Measurements from ENCODE around the gene ASPDH. TPM values are rescaled to one million over a fixed set of nuclear protein-coding genes. Genes with fewer than 3 reads are reported as not detected.

Gene ASPDH
- total and polyA plus RNA-seq, 2 of the 13 experiments (the other 11 are each of a cell fraction or from before 2014, with no cell fraction given), result 2.2 to 3.3 TPM

GRCh38 chr19:50478901-50479715, 34.6 kb downstream of the ASPDH start (continued):
- TF ChIP-seq HNF1B (CRISPR knock-in tag; IDR thresholded peaks at IDR 0.05), result no peak
- TF ChIP-seq NR2F6 (IDR thresholded peaks at IDR 0.05), result no peak
- peak; percentile 52; the same call in 1 of the 2 replicates for TF ChIP-seq NR2F6 (CRISPR knock-in tag; IDR thresholded peaks at IDR 0.05)
- peak; percentile 14; the same call in 1 of the 2 replicates for TF ChIP-seq FOSL2 (CRISPR knock-in tag; IDR thresholded peaks at IDR 0.05)
- 0 out of 2 replicates have a peak, but pooled peaks have one; percentile 28 for TF ChIP-seq GATAD2A (CRISPR knock-in tag; IDR thresholded peaks at IDR 0.05)

GRCh38 chr19:50477751-50478515, 35.8 kb downstream of the ASPDH start:
- Histone ChIP-seq H3K36me3 (replicated peaks in 1 of 2; ENCODE audit: control insufficient read depth in 1 of 2, insufficient read depth in 2 of 2, low read length in 2 of 2) (no peaks in the 10 kb centered on the region), H3K4me2 (ENCODE audit: low read depth, low read length) (no peak overlapping the region), H3K9me3 (ENCODE audit: low read length) (no peaks in the 10 kb centered on the region), H3K27ac (ENCODE audit: extremely low read length, insufficient read depth, low read length) (no peak overlapping the region), H3K79me2 (ENCODE audit: insufficient read depth, low read length) (no peaks in the 10 kb centered on the region), H4K20me1 (ENCODE audit: insufficient read depth, low read length) (no peaks in the 10 kb centered on the region), H3K4me1 (ENCODE audit: insufficient read depth, low read length) (no peaks in the 10 kb centered on the region), H2AFZ (ENCODE audit: low read length) (no peak overlapping the region), H3K4me3 (replicated peaks in 1 of 3; ENCODE audit: insufficient read depth in 1 of 3, low read depth in 2 of 3, low read length in 3 of 3) (no peak overlapping the region), H3K9ac (ENCODE audit: insufficient read depth, low read depth, low read length) (no peak overlapping the region), H3K27me3 (ENCODE audit: control insufficient read depth in 1 of 2, insufficient read depth in 2 of 2, low read length in 2 of 2) (peaks cover 4% of the 10 kb centered on the region in 2 experiments; a peak in 3 of 5 replicates)
- ATAC-seq, result no peak
- intact Hi-C loops (cut with micrococcal nuclease; ENCODE audit: unreplicated experiment) (no loop called here), in situ Hi-C loops (cut with HindIII; ENCODE audit: extremely low pct_ligation_motif_present, low pct_unique_long_range_greater_than_20kb) (no loop called here)
- BruUV-seq (replicated peaks), result no TSS peak
- ChIA-PET CTCF (ENCODE audit: low intra/inter-chr PET ratio, low total read pairs) (interaction anchor here (1.8 to 2.4 kb wide), 2 partner anchors 17 to 110 kb away, joined by 9 to 71 read pairs; partner anchors contain the start of gene NAPSA), POLR2A (no interaction called here)
- DNase-seq (ENCODE audit: low spot score), result no peak
- no peak for FAIRE-seq
- TF ChIP-seq CERS6 (CRISPR knock-in tag; IDR thresholded peaks at IDR 0.05), result no peak
- no peak for TF ChIP-seq CTCF (CRISPR knock-in tag; IDR thresholded peaks at IDR 0.05)
- no peak for TF ChIP-seq TFE3 (CRISPR knock-in tag; IDR thresholded peaks at IDR 0.05)
- no peak for TF ChIP-seq KLF13 (CRISPR knock-in tag; IDR thresholded peaks at IDR 0.05)
- TF ChIP-seq EEA1 (CRISPR knock-in tag; IDR thresholded peaks at IDR 0.05; ENCODE audit: borderline replicate concordance), result no peak
- no peak for TF ChIP-seq NR1H2 (CRISPR knock-in tag; IDR thresholded peaks at IDR 0.05; ENCODE audit: borderline replicate concordance, low read depth)
- TF ChIP-seq ZNF335 (CRISPR knock-in tag; IDR thresholded peaks at IDR 0.05), result no peak
- TF ChIP-seq AKAP8 (CRISPR knock-in tag; IDR thresholded peaks at IDR 0.05), result no peak
- WGBS (ENCODE audit: low lambda C conversion rate), result 57% methylated on average over 14 of the region's 17 CpGs
